ENCODE measurements around the gene LIX1. TPM values are rescaled to one million over a fixed set of nuclear protein-coding genes. Genes with fewer than 3 reads are reported as not detected.
A peak's percentile ranks its signal among the peaks of the same experiment; 100 is the strongest.
"Not testable (repeated sequence)": the region's sequence is repeated elsewhere in the genome, so short reads cannot be mapped to it uniquely, and the experiment has no call there.

LIX1 gene
- total RNA-seq, 1 donor from 2014 or later: 0.59 TPM

- H3K27me3 ChIP-seq (ENCODE audit: insufficient read depth, low read length): no peaks in the 10 kb centered on the region
- H3K9ac ChIP-seq (ENCODE audit: low read length): no peak overlapping the region
- no peak overlapping the region for H2AFZ ChIP-seq (ENCODE audit: low read depth, low read length)
- DNase-seq (ENCODE audit: low read depth) (no peak), FAIRE-seq (no peak)
- Mint-ChIP-seq H3K4me1 (ENCODE audit: low read depth, unreplicated experiment) (peaks cover 2% of the 10 kb centered on the region), H3K36me3 (ENCODE audit: low read depth, unreplicated experiment) (no peaks in the 10 kb centered on the region), H3K4me3 (ENCODE audit: unreplicated experiment) (no peak overlapping the region), H3K9me3 (ENCODE audit: unreplicated experiment) (no peaks in the 10 kb centered on the region), H3K27me3 (ENCODE audit: low read depth, unreplicated experiment) (no peaks in the 10 kb centered on the region), H3K27ac (ENCODE audit: unreplicated experiment) (no peak overlapping the region)
- TF ChIP-seq EZH2 (IDR thresholded peaks at IDR 0.05; ENCODE audit: insufficient read depth, low read length): no peak
- TF ChIP-seq CTCF (IDR thresholded peaks at IDR 0.05; ENCODE audit: insufficient read depth, low read depth, low read length): no peak
- H3K9me3 ChIP-seq (ENCODE audit: insufficient read depth, low read depth, low read length): no peaks in the 10 kb centered on the region
- no peak overlapping the region for H3K4me3 ChIP-seq (ENCODE audit: insufficient read depth, low read depth, low read length)
- H3K27ac ChIP-seq (ENCODE audit: low read depth, low read length): no peak overlapping the region
- H3K4me1 ChIP-seq (ENCODE audit: insufficient read depth, low read length): no peaks in the 10 kb centered on the region
- no peaks in the 10 kb centered on the region for H3K79me2 ChIP-seq (ENCODE audit: insufficient read depth, low read length)
- H4K20me1 ChIP-seq (ENCODE audit: insufficient read depth, low read length): no peaks in the 10 kb centered on the region
- H3K4me2 ChIP-seq (ENCODE audit: low read length): peak overlapping the region; percentile 18
- no peaks in the 10 kb centered on the region for H3K36me3 ChIP-seq (ENCODE audit: insufficient read depth, low read length)
Measured at GRCh38 chr5:97141031-97141430, 1.4 kb downstream of the LIX1 start.

DNA sequence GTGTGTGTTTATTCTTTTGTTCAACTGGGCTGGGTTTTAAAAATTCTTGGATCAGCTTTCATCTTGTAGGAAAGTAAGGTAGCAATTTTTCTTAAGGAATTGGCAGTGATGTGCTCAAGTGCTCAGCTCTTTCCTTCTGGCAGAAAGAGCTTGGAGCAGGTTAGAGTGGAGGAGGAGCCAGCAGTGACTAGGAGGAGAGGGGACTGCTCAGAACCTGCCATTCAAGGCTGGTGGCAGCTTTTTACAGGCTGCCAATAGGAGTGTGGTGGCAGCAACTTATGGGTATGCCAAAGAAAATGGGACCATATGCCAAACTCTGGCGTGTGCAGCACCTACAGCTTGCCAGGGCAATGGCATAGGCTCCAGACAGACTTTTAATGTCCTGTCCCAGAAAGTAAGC lies 2.2 kb downstream of the LIX1 start:
- FAIRE-seq: not testable (repeated sequence)

GRCh38 chr5:97136475-97136874 lies 5.9 kb downstream of the LIX1 start:
- H4K20me1 ChIP-seq (ENCODE audit: insufficient read depth, low read length): no peaks in the 10 kb centered on the region
- H3K27me3 ChIP-seq (ENCODE audit: insufficient read depth, low read length): no peaks in the 10 kb centered on the region
- no peak overlapping the region for H3K4me2 ChIP-seq (ENCODE audit: low read length)
- peaks cover 21% of the 10 kb centered on the region for H3K4me1 Mint-ChIP-seq (ENCODE audit: low read depth, unreplicated experiment)
- no peaks in the 10 kb centered on the region for H3K9me3 ChIP-seq (ENCODE audit: insufficient read depth, low read depth, low read length)
- no peak overlapping the region for H3K27ac Mint-ChIP-seq (ENCODE audit: unreplicated experiment)
- FAIRE-seq (no peak), DNase-seq (ENCODE audit: low read depth) (no peak)
- H3K36me3 Mint-ChIP-seq (ENCODE audit: low read depth, unreplicated experiment): no peaks in the 10 kb centered on the region
- no peaks in the 10 kb centered on the region for H3K9me3 Mint-ChIP-seq (ENCODE audit: unreplicated experiment)
- TF ChIP-seq CTCF (IDR thresholded peaks at IDR 0.05; ENCODE audit: insufficient read depth, low read depth, low read length) (no peak), EZH2 (IDR thresholded peaks at IDR 0.05; ENCODE audit: insufficient read depth, low read length) (no peak)
- no peak overlapping the region for H3K9ac ChIP-seq (ENCODE audit: low read length)
- no peaks in the 10 kb centered on the region for H3K79me2 ChIP-seq (ENCODE audit: insufficient read depth, low read length)
- H3K36me3 ChIP-seq (ENCODE audit: insufficient read depth, low read length): no peaks in the 10 kb centered on the region
- H3K4me3 ChIP-seq (ENCODE audit: insufficient read depth, low read depth, low read length): no peak overlapping the region
- H3K4me3 Mint-ChIP-seq (ENCODE audit: unreplicated experiment): no peak overlapping the region
- no peaks in the 10 kb centered on the region for H3K4me1 ChIP-seq (ENCODE audit: insufficient read depth, low read length)
- no peak overlapping the region for H2AFZ ChIP-seq (ENCODE audit: low read depth, low read length)
- H3K27ac ChIP-seq (ENCODE audit: low read depth, low read length): no peak overlapping the region
- no peaks in the 10 kb centered on the region for H3K27me3 Mint-ChIP-seq (ENCODE audit: low read depth, unreplicated experiment)

More for the DNA sequence above, 2.2 kb downstream of the LIX1 start:
- not testable (repeated sequence) for H3K4me1 ChIP-seq (ENCODE audit: insufficient read depth, low read length); H4K20me1 ChIP-seq (ENCODE audit: insufficient read depth, low read length); H3K36me3 Mint-ChIP-seq (ENCODE audit: low read depth, unreplicated experiment); H3K27ac Mint-ChIP-seq (ENCODE audit: unreplicated experiment); H3K36me3 ChIP-seq (ENCODE audit: insufficient read depth, low read length); H3K9me3 ChIP-seq (ENCODE audit: insufficient read depth, low read depth, low read length); H3K4me3 Mint-ChIP-seq (ENCODE audit: unreplicated experiment); H3K4me1 Mint-ChIP-seq (ENCODE audit: low read depth, unreplicated experiment); H3K27me3 ChIP-seq (ENCODE audit: insufficient read depth, low read length); H3K4me3 ChIP-seq (ENCODE audit: insufficient read depth, low read depth, low read length); H3K27ac ChIP-seq (ENCODE audit: low read depth, low read length); DNase-seq (ENCODE audit: low read depth); H3K79me2 ChIP-seq (ENCODE audit: insufficient read depth, low read length); H3K9ac ChIP-seq (ENCODE audit: low read length); H3K27me3 Mint-ChIP-seq (ENCODE audit: low read depth, unreplicated experiment); H3K9me3 Mint-ChIP-seq (ENCODE audit: unreplicated experiment)
- H2AFZ ChIP-seq (ENCODE audit: low read depth, low read length): peak overlapping the region; percentile 42
- H3K4me2 ChIP-seq (ENCODE audit: low read length): peak overlapping the region; percentile 48

Data from astrocyte (in vitro differentiated cells and primary cell).